GM15510 (cell line): ENCODE measurements around the gene GAL3ST1.

Experiments used
- POLR2A ChIP-seq: IDR thresholded peaks from 3 replicates; pipeline ENCODE4 v1.6.1; 2011; ENCODE audit warnings: borderline replicate concordance; ENCODE audit not compliant: insufficient read length; ENCODE audit errors: extremely low read depth

GAL3ST1 gene

DNA sequence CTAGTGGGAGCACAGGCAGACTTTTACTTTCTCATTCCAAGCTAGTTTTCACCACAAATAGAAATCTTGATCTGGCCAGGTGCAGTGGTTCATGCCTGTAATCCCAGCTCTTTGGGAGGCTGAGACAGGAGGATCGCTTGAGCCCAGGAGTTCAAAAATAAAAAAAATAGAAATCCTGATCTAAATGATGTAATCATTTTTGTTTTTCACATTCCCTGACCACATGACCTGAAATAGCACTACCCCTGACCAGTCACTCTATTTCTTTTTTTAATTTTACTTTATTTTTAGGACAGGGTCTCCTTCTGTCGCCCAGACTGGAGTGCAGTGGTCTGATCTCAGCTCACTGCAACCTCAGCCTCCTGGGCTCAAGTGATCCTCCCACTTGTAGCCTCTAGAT, 30.3 kb upstream of the GAL3ST1 start:
- TF ChIP-seq POLR2A: no peak

DNA sequence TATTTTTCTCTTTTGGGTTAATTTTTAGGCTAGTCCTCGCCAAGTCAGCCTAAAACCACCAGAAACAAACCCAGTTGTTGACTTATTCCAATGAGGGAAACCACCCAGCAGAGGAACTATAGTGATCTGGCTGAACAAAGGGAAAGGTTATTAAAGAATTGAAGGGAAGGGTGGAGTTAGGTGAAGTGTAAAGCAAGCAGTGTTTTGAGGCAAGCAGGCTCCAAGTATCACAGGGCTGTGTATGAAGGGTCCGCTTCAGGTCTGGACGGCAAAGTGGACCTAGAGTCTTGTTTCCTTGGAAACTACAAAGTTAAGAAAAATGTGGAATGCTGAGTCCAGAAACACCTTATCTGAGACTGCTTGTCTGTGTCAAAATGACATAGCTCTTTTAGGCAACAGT, 29.3 kb upstream of the GAL3ST1 start:
- no peak for TF ChIP-seq POLR2A

DNA sequence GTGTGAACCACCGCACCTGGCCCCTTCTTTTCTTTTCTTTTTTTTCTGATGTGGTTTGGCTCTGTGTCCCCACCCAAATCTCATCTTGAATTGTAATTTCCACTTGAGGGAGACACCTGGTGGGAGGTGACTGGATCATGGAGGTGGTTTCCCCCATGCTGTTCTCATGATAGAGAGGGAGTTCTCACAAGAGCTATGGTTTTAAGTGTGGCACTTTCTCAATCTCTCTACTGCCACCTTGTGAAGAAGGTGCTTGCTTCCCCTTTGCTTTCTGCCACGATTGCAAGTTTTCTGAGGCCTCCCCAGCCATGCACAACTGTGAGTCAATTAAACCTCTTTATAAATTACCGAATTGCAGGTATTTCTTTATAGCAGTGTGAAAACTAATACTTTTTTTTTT, 27.6 kb upstream of the GAL3ST1 start:
- no peak for TF ChIP-seq POLR2A

DNA sequence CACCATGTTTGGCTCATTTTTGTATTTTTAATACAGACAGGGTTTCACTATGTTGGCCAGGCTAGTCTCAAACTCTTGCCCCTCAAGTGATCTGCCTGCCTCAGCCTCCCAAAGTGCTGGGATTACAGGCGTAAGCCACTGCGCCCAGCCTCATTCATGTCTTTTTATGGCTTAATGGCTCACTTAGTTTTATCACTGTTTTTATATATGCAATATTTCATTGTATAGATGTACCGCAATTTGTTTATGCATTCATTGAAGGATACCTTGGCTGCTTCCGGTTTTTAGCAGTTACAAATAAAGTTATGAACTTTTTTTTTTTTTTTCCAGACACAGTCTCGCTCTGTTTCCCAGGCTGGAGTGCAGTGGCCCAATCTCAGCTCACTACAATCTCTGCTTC, 27.0 kb upstream of the GAL3ST1 start:
- no peak for TF ChIP-seq POLR2A

DNA sequence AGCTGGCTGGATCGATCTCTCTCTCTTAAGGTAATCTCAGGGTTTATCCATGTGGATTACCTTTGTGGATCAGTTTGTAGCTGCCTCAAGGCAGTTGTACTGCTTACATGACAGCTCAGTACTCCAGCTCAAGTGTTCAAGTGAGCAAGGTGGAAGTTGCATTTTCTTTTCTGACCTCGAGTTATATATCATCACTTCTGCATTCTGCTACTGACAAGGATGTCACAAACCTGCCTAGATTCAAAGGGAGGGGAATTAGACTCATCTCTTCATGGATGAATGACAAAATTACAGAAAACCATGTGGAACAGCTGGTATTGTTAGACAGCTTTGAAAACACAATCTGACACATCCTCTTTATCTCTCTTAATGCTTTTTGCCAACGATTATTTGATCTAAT, 26.5 kb upstream of the GAL3ST1 start:
- no peak for TF ChIP-seq POLR2A

DNA sequence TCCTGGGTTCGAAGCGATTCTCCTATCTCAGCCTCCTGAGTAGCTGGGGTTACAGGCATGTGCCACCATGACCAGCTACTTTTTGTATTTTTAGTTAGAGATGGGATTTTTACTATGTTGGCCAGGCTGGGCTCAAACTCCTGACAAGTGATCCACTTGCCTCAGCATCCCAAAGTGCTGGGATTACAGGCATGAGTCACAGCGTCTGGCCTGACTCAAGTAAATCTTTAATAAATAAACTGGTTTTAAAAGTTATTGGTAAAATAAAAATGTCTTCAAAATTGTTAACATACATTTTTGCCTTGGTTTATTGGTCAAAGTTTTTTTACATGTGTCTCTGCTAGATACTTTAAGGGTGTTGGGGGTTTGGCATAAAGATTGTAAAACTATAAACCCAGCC, 24.5 kb upstream of the GAL3ST1 start:
- TF ChIP-seq POLR2A: no peak

DNA sequence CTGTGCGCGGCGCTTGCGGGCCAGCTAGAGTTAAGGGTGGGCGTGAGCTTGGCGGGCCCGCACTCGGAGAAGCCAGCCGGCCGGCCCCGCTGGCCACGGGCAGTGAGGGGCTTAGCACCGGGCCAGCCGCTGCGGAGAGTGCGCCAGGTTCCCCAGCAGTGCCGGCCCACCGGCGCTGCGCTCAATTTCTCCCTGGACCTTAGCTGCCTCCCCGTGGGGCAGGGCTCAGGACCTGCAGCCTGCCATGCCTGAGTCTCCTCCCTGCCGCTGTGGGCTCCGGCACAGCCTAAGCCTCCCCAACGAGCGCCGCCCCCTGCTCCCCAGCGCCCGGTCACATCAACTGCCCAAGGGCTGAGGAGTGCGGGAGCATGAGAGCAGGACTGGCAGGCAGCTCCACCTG, 22.4 kb upstream of the GAL3ST1 start:
- no peak for TF ChIP-seq POLR2A

DNA sequence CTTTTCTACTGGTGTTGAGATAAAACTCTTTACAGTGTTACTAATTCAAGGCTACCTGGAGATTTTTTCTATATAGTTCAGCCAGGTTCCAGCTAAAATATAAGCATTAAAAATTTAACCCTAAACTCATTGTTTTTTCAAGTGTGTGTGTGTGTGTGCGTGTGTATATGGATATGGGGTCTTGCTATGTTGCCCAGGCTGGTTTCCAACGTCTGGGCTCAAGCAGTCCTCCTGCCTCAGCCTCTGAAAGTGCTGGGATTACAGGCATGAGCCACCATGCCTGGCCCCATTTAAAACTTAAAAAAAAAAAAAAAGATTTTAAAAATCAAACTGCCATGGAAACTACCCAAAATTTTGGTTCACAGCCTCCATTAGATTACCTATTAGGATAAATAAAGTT, 21.7 kb upstream of the GAL3ST1 start:
- TF ChIP-seq POLR2A: no peak

DNA sequence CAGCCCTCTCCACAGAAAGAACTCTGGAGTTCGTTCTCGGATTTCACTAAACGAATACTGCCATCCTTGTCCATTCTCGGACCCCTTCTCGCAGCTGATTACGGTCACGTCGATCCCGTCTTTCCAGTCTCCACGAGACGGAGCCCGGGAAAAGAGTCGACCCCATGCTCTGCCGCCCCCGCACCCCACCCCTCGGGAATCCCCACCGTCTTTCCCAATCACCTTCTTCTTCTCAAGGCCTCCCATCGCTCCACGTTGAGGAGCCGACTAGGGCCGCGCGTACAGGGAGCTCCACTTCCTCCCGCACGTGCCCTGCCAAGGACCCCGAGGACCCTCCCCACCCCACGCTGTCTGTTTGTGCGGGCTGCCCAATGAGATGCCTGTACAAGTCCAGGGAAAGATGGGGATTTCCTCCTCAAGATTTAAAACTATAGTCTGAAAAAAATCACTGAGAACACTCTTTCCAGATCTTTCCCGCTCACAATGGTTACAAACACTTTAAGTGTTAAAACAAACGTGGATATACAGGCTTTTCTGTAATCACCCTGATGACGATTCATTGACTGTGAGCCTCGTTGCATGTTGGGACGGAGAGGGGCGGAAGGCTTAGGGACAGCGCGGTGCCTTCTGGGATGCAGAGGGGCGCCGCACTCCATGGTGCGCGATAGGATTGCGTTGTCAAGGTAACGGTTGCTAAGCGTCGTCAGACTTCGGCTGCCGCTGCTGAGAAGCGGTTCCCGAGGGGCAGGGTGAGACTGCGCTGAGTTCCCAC, 17.3 kb upstream of the GAL3ST1 start, which contains the start of gene PES1:
Gene PES1, minus strand, starts transcription at position 323 of the 772 bp plus-strand sequence. Its CDS starts 77 bp downstream, at position 246.
- peak; percentile 50 for TF ChIP-seq POLR2A

DNA sequence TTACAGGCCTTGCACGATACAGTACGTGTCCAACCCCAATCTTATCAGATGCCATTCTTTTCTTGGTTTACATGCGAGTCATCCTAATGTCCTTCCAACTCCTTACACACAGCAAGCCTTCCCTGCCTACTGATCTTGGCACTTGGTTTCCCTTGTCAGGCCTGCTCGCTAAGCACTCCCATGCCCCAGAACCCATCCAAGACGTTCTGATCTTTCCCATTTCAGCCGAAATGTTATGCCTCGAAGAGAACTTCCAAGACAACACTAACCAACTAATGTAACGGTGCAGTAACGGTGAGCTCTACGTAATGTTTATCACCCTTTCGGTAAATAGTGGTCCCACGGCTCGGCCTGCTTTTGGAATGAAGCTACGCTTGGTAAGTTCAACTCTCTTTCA, 16.7 kb upstream of the GAL3ST1 start:
- no peak for TF ChIP-seq POLR2A

DNA sequence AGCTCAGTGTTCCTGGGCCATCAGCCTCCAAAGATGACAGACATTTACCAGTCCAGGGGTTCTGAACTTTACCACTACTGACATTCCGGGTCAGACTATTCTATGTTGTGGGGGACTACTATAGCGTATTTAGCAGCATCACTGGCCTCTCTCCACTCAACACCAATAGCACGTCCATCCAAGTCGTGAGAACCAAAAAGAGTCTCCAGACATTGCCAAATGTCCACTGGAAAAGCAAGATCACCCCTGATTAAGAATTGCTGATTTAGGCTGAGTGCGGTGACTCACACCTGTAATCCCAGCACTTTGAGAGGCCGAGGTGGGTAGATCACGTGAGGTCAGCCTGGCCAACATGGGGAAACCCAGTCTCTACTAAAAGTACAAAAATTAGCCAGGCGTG, 11.9 kb upstream of the GAL3ST1 start:
- TF ChIP-seq POLR2A: no peak

DNA sequence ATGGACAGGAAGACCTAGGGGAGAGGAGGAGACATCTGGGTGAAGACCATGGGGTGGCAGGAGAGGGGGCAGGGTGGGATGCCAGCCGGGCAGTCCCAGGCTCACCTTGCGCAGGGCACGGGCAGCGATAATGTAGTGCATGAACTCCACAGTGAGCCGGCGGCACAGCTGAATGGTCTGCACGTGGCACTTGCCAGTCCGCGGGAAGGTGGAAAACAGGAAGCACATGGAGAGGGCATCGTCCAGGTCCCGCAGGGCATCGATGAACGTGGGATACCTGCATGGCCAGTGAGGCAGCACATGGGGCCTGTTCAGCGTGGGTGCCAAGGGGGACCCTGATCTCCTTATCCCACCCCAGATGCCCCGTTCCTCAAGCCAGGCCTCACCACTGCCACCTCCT, 10.0 kb upstream of the GAL3ST1 start:
- TF ChIP-seq POLR2A: no peak

DNA sequence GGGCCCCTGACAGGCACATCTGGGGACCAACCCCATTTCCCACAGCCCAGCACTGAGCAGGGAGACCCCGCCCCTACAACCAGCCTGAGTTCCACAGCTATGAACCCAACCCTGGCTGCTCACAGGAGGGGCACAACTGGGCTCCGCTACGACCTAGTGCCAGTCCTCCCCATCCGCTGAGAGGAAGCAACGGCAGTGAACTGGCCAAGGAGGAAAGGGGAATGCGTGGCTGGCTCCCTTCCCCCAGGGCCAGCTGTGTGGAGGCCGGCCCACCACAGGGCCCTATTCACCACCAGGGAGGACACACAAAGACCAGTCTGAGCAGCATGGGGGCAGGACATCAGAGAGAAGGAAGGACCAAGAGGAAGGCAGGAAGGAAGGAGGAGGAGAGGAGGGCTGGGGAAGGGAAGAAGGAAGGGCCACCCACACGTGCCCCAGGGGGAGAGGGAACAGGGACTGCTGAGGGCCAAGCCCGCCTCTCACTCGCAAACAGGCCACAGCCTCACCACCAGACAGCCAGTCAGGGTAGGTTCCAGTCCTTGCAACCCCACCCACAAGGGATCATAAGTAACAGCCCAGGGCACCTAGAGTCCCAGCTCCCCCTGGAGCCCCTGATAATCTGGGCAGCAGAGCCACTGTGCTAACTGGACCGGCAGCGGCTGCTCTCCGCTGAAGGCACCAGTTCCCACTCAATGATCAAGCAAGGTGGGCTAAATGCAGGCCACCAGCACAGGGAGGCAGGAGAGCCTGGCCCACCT, 8.5 kb upstream of the GAL3ST1 start:
- TF ChIP-seq POLR2A: no peak

DNA sequence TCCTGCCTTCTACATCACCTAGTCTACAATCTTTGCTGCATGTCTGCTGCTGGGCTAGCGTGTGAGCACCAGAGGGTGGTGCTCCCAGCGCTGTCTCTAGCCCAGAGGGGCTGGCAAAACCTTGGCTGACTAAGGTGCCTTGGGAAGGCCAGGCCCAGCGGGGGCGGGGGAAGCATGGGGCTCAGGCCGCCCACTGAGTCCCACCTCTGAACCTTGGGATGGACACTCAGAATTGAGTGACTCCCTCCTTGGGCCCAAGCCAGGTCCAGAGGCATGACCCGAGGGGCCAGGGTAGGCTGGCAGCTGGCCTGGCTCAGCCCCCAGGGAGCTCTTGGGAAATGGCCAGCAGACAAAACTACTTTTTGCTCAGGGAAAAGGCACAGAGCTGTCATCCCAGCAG, 7.6 kb upstream of the GAL3ST1 start:
- no peak for TF ChIP-seq POLR2A

DNA sequence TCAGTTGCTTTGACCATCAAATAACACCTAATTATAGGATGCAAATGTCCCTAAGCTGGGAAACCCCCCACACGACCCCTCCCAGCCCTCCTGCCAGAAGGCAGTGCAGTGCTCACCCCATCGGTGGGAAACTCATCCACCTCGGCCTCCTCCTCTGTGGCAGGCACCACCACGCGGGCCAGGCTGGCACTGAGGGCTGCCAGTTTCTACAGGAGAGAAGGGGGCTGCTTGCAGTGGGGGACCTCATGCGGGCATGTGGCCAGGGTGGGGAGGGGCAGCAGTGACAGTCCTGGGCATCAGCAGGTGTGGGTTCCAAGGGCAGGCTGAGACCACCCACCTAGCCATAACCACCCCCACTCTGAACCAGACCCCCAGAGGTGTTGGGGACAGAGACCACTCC, 6.4 kb upstream of the GAL3ST1 start:
- TF ChIP-seq POLR2A: no peak

DNA sequence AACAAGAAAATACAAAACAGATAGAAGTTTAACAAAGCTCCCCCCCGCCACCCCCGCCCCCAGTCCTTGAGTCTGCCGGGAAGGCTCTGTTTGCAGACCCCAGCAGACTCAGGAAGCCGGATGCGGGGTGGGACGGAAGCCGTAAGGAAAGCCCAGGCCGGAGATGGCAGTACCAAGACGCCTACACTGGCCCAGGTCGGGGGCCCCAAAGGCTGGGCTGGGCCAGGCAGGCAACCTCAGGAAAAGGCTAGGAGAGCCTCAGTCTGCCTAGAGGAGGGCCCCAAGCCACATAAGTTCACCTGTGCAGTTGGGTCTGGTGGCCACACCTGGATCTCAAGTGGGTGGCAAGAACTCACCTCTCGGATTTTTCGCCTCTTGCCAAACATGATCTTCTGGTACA, 4.0 kb upstream of the GAL3ST1 start:
- TF ChIP-seq POLR2A: no peak

DNA sequence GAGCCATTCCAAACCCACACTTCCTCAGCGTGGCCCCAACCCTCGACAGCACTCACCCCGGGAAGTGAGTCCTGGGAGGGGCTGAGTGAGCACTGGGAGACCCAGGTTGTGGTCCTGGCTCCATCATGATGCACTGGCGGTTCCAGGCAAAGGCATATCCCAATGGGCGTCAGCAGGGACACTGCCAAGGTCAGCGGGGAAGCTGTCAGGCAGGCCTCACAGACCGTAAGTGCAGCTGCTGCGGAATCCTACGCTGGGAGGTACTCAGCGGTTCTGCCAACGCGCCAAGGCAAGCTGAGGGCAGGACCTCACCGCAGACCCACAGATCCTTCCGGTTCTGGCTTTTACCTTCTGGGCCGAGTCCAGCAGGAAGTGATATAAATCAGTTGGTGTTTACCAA, 1.4 kb upstream of the GAL3ST1 start:
- no peak for TF ChIP-seq POLR2A

DNA sequence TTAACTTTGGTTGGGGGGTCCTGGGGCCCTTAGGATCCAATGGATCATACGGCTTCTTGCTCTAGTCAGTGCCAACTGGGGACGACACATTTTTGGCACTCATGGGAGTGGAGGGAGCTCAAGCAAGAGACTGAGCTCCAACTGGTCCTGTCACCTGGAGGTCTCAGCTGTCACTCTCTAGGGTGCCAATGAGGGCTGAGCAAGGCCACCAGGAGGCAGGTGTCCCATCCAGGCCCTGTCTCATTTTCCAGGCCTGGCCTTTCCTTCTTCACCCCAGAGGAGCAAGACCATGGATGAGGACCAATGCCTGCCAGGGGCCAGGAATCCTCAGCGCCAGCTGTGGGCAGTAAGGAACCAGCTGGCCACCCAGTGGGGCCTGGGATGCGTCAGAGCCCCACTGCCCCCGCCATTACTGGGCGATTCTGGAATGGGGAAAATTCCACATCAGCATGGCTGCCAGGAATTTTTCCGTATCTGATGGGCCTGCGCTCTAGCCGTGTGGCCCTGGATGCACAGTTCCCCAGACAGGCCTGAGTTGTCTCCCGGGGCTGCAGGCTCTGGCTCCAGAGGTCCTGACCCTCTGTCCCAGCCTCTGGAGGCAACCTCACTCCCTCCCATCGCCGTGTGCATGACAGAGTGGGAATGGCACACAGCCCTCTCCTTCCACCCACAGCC, 669 bp upstream of the GAL3ST1 start:
- no peak for TF ChIP-seq POLR2A
